ENCODE measurements around the gene SETBP1. TPM values are rescaled to one million over a fixed set of nuclear protein-coding genes. Genes with fewer than 3 reads are reported as not detected.
A peak's percentile ranks its signal among the peaks of the same experiment; 100 is the strongest.

SETBP1 gene
- total RNA-seq, 1 experiment from 2014 or later, result 3.4 TPM

- H3K36me3 ChIP-seq (ENCODE audit: insufficient read depth, low read length), result no peaks in the 10 kb centered on the region
- no peaks in the 10 kb centered on the region for H3K27me3 ChIP-seq (ENCODE audit: low read length)
- H4K20me1 ChIP-seq (ENCODE audit: insufficient read depth, low read depth, low read length), result no peaks in the 10 kb centered on the region
- H3K4me1 ChIP-seq (ENCODE audit: low read length), result peaks cover 43% of the 10 kb centered on the region
- H3K27ac ChIP-seq (ENCODE audit: low read length), result no peak overlapping the region
- H3K9ac ChIP-seq (ENCODE audit: low read length), result no peak overlapping the region
- no peaks in the 10 kb centered on the region for H3K9me2 ChIP-seq (replicated peaks; ENCODE audit: insufficient read depth, low read length)
- peak overlapping the region; percentile 40 for H3K4me2 ChIP-seq (ENCODE audit: low read depth, low read length, poor library complexity, severe bottlenecking)
- H3K79me2 ChIP-seq (ENCODE audit: low read length), result no peaks in the 10 kb centered on the region
- H2AFZ ChIP-seq (ENCODE audit: low read length), result peak overlapping the region; percentile 5; the same call in 1 of the 2 replicates
- no peak for DNase-seq
- H3K9me3 ChIP-seq (ENCODE audit: low read length), result no peaks in the 10 kb centered on the region
- no peak overlapping the region; the same call in 1 of the 2 replicates for H3K4me3 ChIP-seq (ENCODE audit: low read length)
Observed at GRCh38 chr18:44725300-44726058, 44.8 kb downstream of the SETBP1 start.

- Histone ChIP-seq H3K27ac (ENCODE audit: low read length) (no peak overlapping the region), H3K36me3 (ENCODE audit: insufficient read depth, low read length) (no peaks in the 10 kb centered on the region), H3K9me3 (ENCODE audit: low read length) (no peaks in the 10 kb centered on the region), H3K27me3 (ENCODE audit: low read length) (no peaks in the 10 kb centered on the region), H3K9ac (ENCODE audit: low read length) (no peak overlapping the region), H3K79me2 (ENCODE audit: low read length) (no peaks in the 10 kb centered on the region), H3K4me1 (ENCODE audit: low read length) (peaks cover 48% of the 10 kb centered on the region), H2AFZ (ENCODE audit: low read length) (0 out of 2 replicates have a peak overlapping the region, but pooled peaks have one; percentile 5), H3K4me2 (ENCODE audit: low read depth, low read length, poor library complexity, severe bottlenecking) (peak overlapping the region; percentile 40), H3K9me2 (replicated peaks; ENCODE audit: insufficient read depth, low read length) (no peaks in the 10 kb centered on the region; the same call in 1 of the 2 replicates), H3K4me3 (ENCODE audit: low read length) (no peak overlapping the region; the same call in 1 of the 2 replicates), H4K20me1 (ENCODE audit: insufficient read depth, low read depth, low read length) (no peaks in the 10 kb centered on the region)
- no peak for DNase-seq
Observed at GRCh38 chr18:44726059-44726421, 45.4 kb downstream of the SETBP1 start.

- H3K4me3 ChIP-seq (ENCODE audit: low read length), result no peak overlapping the region
- peaks cover 53% of the 10 kb centered on the region for H3K4me1 ChIP-seq (ENCODE audit: low read length)
- H3K9me3 ChIP-seq (ENCODE audit: low read length), result no peaks in the 10 kb centered on the region
- H3K27me3 ChIP-seq (ENCODE audit: low read length), result no peaks in the 10 kb centered on the region
- no peaks in the 10 kb centered on the region; the same call in 1 of the 2 replicates for H3K9me2 ChIP-seq (replicated peaks; ENCODE audit: insufficient read depth, low read length)
- H4K20me1 ChIP-seq (ENCODE audit: insufficient read depth, low read depth, low read length), result no peaks in the 10 kb centered on the region
- no peaks in the 10 kb centered on the region for H3K36me3 ChIP-seq (ENCODE audit: insufficient read depth, low read length)
- H3K79me2 ChIP-seq (ENCODE audit: low read length), result no peaks in the 10 kb centered on the region
- DNase-seq, result no peak
- H3K9ac ChIP-seq (ENCODE audit: low read length), result no peak overlapping the region
- H3K27ac ChIP-seq (ENCODE audit: low read length), result no peak overlapping the region
- H2AFZ ChIP-seq (ENCODE audit: low read length), result no peak overlapping the region
- no peak overlapping the region for H3K4me2 ChIP-seq (ENCODE audit: low read depth, low read length, poor library complexity, severe bottlenecking)
Observed at GRCh38 chr18:44727291-44727690, 46.6 kb downstream of the SETBP1 start.

- H3K4me3 ChIP-seq (ENCODE audit: low read length), result no peak overlapping the region
- no peak overlapping the region for H3K9ac ChIP-seq (ENCODE audit: low read length)
- H2AFZ ChIP-seq (ENCODE audit: low read length), result no peak overlapping the region
- no peaks in the 10 kb centered on the region for H3K27me3 ChIP-seq (ENCODE audit: low read length)
- H3K9me3 ChIP-seq (ENCODE audit: low read length), result no peaks in the 10 kb centered on the region
- no peaks in the 10 kb centered on the region for H4K20me1 ChIP-seq (ENCODE audit: insufficient read depth, low read depth, low read length)
- H3K79me2 ChIP-seq (ENCODE audit: low read length), result no peaks in the 10 kb centered on the region
- no peak overlapping the region for H3K4me2 ChIP-seq (ENCODE audit: low read depth, low read length, poor library complexity, severe bottlenecking)
- no peak for DNase-seq
- no peak overlapping the region for H3K27ac ChIP-seq (ENCODE audit: low read length)
- no peaks in the 10 kb centered on the region for H3K36me3 ChIP-seq (ENCODE audit: insufficient read depth, low read length)
- peaks cover 49% of the 10 kb centered on the region for H3K4me1 ChIP-seq (ENCODE audit: low read length)
- H3K9me2 ChIP-seq (replicated peaks; ENCODE audit: insufficient read depth, low read length), result no peaks in the 10 kb centered on the region; the same call in 1 of the 2 replicates
Observed at GRCh38 chr18:44729631-44730101, 49.0 kb downstream of the SETBP1 start.

- no peaks in the 10 kb centered on the region for H4K20me1 ChIP-seq (ENCODE audit: insufficient read depth, low read depth, low read length)
- H3K9ac ChIP-seq (ENCODE audit: low read length), result no peak overlapping the region
- no peaks in the 10 kb centered on the region for H3K27me3 ChIP-seq (ENCODE audit: low read length)
- no peaks in the 10 kb centered on the region; the same call in 1 of the 2 replicates for H3K9me2 ChIP-seq (replicated peaks; ENCODE audit: insufficient read depth, low read length)
- H3K27ac ChIP-seq (ENCODE audit: low read length), result no peak overlapping the region
- peaks cover 36% of the 10 kb centered on the region for H3K4me1 ChIP-seq (ENCODE audit: low read length)
- DNase-seq, result no peak
- H3K4me2 ChIP-seq (ENCODE audit: low read depth, low read length, poor library complexity, severe bottlenecking), result peak overlapping the region; percentile 61
- no peak overlapping the region for H3K4me3 ChIP-seq (ENCODE audit: low read length)
- peak overlapping the region; percentile 71 for H2AFZ ChIP-seq (ENCODE audit: low read length)
- no peaks in the 10 kb centered on the region for H3K36me3 ChIP-seq (ENCODE audit: insufficient read depth, low read length)
- no peaks in the 10 kb centered on the region for H3K9me3 ChIP-seq (ENCODE audit: low read length)
- H3K79me2 ChIP-seq (ENCODE audit: low read length), result no peaks in the 10 kb centered on the region
Observed at GRCh38 chr18:44730803-44731529, 50.3 kb downstream of the SETBP1 start.

GRCh38 chr18:44731530-44732237, 51.0 kb downstream of the SETBP1 start:
- Histone ChIP-seq H3K79me2 (ENCODE audit: low read length) (no peaks in the 10 kb centered on the region), H3K4me2 (ENCODE audit: low read depth, low read length, poor library complexity, severe bottlenecking) (peak overlapping the region; percentile 61), H3K4me3 (ENCODE audit: low read length) (peak overlapping the region; percentile 26; the same call in 1 of the 2 replicates), H4K20me1 (ENCODE audit: insufficient read depth, low read depth, low read length) (no peaks in the 10 kb centered on the region), H3K27ac (ENCODE audit: low read length) (peak overlapping the region; percentile 54; the same call in 1 of the 2 replicates), H3K9ac (ENCODE audit: low read length) (no peak overlapping the region), H2AFZ (ENCODE audit: low read length) (peak overlapping the region; percentile 71), H3K36me3 (ENCODE audit: insufficient read depth, low read length) (no peaks in the 10 kb centered on the region), H3K4me1 (ENCODE audit: low read length) (peaks cover 35% of the 10 kb centered on the region), H3K9me2 (replicated peaks; ENCODE audit: insufficient read depth, low read length) (no peaks in the 10 kb centered on the region; the same call in 1 of the 2 replicates), H3K9me3 (ENCODE audit: low read length) (no peaks in the 10 kb centered on the region), H3K27me3 (ENCODE audit: low read length) (no peaks in the 10 kb centered on the region)
- peak; percentile 80 for DNase-seq

GRCh38 chr18:44732238-44732563, 51.5 kb downstream of the SETBP1 start:
- no peaks in the 10 kb centered on the region for H3K36me3 ChIP-seq (ENCODE audit: insufficient read depth, low read length)
- H3K9me3 ChIP-seq (ENCODE audit: low read length), result no peaks in the 10 kb centered on the region
- peak overlapping the region; percentile 61 for H3K4me2 ChIP-seq (ENCODE audit: low read depth, low read length, poor library complexity, severe bottlenecking)
- DNase-seq, result no peak
- no peaks in the 10 kb centered on the region; the same call in 1 of the 2 replicates for H3K9me2 ChIP-seq (replicated peaks; ENCODE audit: insufficient read depth, low read length)
- no peak overlapping the region for H3K27ac ChIP-seq (ENCODE audit: low read length)
- H3K9ac ChIP-seq (ENCODE audit: low read length), result no peak overlapping the region
- no peaks in the 10 kb centered on the region for H4K20me1 ChIP-seq (ENCODE audit: insufficient read depth, low read depth, low read length)
- peaks cover 37% of the 10 kb centered on the region for H3K4me1 ChIP-seq (ENCODE audit: low read length)
- peak overlapping the region; percentile 26; the same call in 1 of the 2 replicates for H3K4me3 ChIP-seq (ENCODE audit: low read length)
- no peaks in the 10 kb centered on the region for H3K27me3 ChIP-seq (ENCODE audit: low read length)
- no peaks in the 10 kb centered on the region for H3K79me2 ChIP-seq (ENCODE audit: low read length)
- peak overlapping the region; percentile 22; the same call in 1 of the 2 replicates for H2AFZ ChIP-seq (ENCODE audit: low read length)
